ENCODE measurements around the gene TPGS1. TPM values are rescaled to one million over a fixed set of nuclear protein-coding genes. Genes with fewer than 3 reads are reported as not detected.

Gene TPGS1
- total and polyA plus RNA-seq, 3 donors from 2014 or later: 5.4 to 104 (median 98.5) TPM

GRCh38 chr19:483332-484072 is 23.8 kb upstream of the TPGS1 start:
- no peak overlapping the region for H3K4me3 ChIP-seq
- no peaks in the 10 kb centered on the region for H3K27me3 ChIP-seq
- H3K27ac ChIP-seq: no peak overlapping the region
- 64 to 71% methylated on average over 15 to 21 of the region's 21 CpGs for WGBS, 2 donors
- H3K36me3 ChIP-seq (ENCODE audit: low read depth, missing control alignments): no peaks in the 10 kb centered on the region
- no peaks in the 10 kb centered on the region for H3K9me3 ChIP-seq
- TF ChIP-seq POLR2A (IDR thresholded peaks at IDR 0.05): no peak
- no peak for TF ChIP-seq CTCF (IDR thresholded peaks at IDR 0.05)
- H3K4me1 ChIP-seq: peaks cover 15% of the 10 kb centered on the region
- intact Hi-C loops (cut with DNase I; ENCODE audit: low total_unique reads): no loop called here
- no peak for DNase-seq

- TF ChIP-seq POLR2A (IDR thresholded peaks at IDR 0.05): no peak
- no peak for TF ChIP-seq CTCF (IDR thresholded peaks at IDR 0.05)
- intact Hi-C loops (cut with DNase I; ENCODE audit: low total_unique reads): no loop called here
- Histone ChIP-seq H3K4me1 (peaks cover 16% of the 10 kb centered on the region), H3K27me3 (no peaks in the 10 kb centered on the region), H3K36me3 (ENCODE audit: low read depth, missing control alignments) (no peaks in the 10 kb centered on the region), H3K4me3 (no peak overlapping the region), H3K27ac (no peak overlapping the region), H3K9me3 (no peaks in the 10 kb centered on the region)
- 74 to 90% methylated on average over 15 of the region's 15 CpGs for WGBS, 2 donors
- no peak for DNase-seq
These were observed 22.8 kb upstream of the TPGS1 start for GRCh38 chr19:484494-484893.

DNA sequence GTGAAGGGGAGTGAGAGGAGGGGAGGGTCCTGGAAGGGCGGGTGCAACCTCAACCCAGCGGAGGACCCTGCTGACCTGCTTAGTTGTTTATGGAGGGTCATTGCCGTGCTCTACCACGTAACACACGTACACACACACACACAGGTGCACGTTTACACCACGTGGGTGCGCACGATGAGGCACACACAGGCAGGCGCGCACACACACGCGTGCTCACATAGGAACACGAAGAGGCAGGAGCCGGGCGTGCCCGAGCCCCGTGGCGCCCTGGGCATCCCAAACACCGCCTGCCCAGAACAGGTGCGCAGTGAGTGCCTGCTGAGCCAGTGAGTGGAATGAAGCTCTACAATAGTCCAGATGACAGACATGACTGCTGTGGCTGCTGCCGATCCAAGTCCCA is 22.2 kb upstream of the TPGS1 start:
- no peak for DNase-seq
- no peaks in the 10 kb centered on the region for H3K36me3 ChIP-seq (ENCODE audit: low read depth, missing control alignments)
- H3K27me3 ChIP-seq: no peaks in the 10 kb centered on the region
- no peaks in the 10 kb centered on the region for H3K9me3 ChIP-seq
- H3K4me1 ChIP-seq: peaks cover 13% of the 10 kb centered on the region
- H3K27ac ChIP-seq: peak overlapping the region; percentile 4 to 71
- intact Hi-C loops (cut with DNase I; ENCODE audit: low total_unique reads): no loop called here
- 77 to 82% methylated on average over 6 to 22 of the region's 22 CpGs for WGBS, 2 donors
- no peak overlapping the region for H3K4me3 ChIP-seq
- no peak for TF ChIP-seq POLR2A (IDR thresholded peaks at IDR 0.05)

DNA sequence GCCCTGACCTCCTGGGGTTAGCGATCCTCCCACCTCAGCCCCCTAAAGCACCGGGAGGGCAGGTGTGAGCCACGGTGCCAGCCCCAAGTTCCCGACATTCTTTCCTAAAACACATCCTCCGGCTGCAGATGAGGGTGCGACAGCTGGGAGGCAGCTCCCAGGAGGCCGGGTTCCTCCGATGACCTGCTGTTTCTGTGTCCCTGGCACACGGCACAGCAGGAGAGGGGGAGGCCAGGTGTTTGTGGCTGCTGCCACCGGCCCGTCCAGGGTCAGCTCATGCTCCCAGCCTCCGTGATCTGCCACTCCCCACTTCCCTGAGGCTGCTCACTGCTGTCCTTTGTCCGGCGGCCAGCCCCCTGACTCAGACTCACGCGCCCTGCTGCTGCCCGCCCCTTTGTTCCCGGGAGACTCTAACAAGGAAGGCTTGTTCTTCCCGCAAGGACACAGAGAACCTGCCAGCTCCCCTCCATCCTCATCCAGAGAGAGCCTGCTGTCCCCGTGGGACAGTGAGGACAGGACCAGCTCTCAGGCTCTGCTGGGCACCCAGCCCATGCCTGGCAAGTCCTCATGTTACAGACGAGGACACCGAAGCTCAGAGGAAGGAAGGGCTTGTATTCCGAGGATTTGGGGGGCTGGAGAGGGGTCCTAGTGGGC is 21.6 kb upstream of the TPGS1 start:
- H3K4me3 ChIP-seq: no peak overlapping the region
- peak overlapping the region; percentile 4 to 71 for H3K27ac ChIP-seq

More for the DNA sequence above, 21.6 kb upstream of the TPGS1 start:
- intact Hi-C loops (cut with DNase I; ENCODE audit: low total_unique reads): no loop called here
- peak; percentile 90 for DNase-seq
- peaks cover 13% of the 10 kb centered on the region for H3K4me1 ChIP-seq
- no peaks in the 10 kb centered on the region for H3K27me3 ChIP-seq
- TF ChIP-seq POLR2A (IDR thresholded peaks at IDR 0.05) (no peak), CTCF (IDR thresholded peaks at IDR 0.05) (no peak)
- WGBS, 2 donors: 35 to 46% methylated on average over 3 to 23 of the region's 23 CpGs
- no peaks in the 10 kb centered on the region for H3K36me3 ChIP-seq (ENCODE audit: low read depth, missing control alignments)
- H3K9me3 ChIP-seq: no peaks in the 10 kb centered on the region

Data from testis (tissue), 3 donors.